Vagina (tissue), 2 donors: Measurements from ENCODE around the gene MORN5. TPM values are rescaled to one million over a fixed set of nuclear protein-coding genes. Genes with fewer than 3 reads are reported as not detected.

Source experiments
- DNase-seq, 2 donors: peaks; one replicate each; pipeline ENCODE4 v3.0.0-alpha.2; 2017; ENCODE audit errors: extremely low spot score in 2 of 2
- H3K27ac ChIP-seq: fragments of 200-600 bp; sonication (generic); one replicate; pipeline ENCODE4 v1.5.1; 2019
- H3K27me3 ChIP-seq: fragments of 200-600 bp; sonication (generic); one replicate; pipeline ENCODE4 v1.5.1; 2019
- H3K36me3 ChIP-seq, 2 donors: fragments of 200-600 bp; sonication (generic); one replicate each; pipeline ENCODE4 v1.5.1; 2017 to 2019
- H3K4me1 ChIP-seq: fragments of 200-600 bp; sonication (generic); one replicate; pipeline ENCODE4 v1.5.1; 2019
- H3K4me3 ChIP-seq, 2 donors: fragments of 200-600 bp; sonication (generic); 1 replicate in 1 of 2; 2 replicates in 1 of 2; pipeline ENCODE4 v1.5.1; 2016 to 2019
- H3K9me3 ChIP-seq: fragments of 200-600 bp; sonication (generic); one replicate; pipeline ENCODE4 v1.5.1; 2019
- POLR2A ChIP-seq, 2 donors: fragments of 450-650 bp; IDR thresholded peaks; one replicate each; pipeline ENCODE4 v1.6.1; 2017; ENCODE audit warnings: antibody characterized with exemption in 2 of 2, mild to moderate bottlenecking in 2 of 2, moderate library complexity in 2 of 2
- POLR2AphosphoS5 ChIP-seq, 2 donors: sonication (generic); formaldehyde crosslinking; IDR thresholded peaks; one replicate each; pipeline ENCODE4 v1.9.0; 2017; ENCODE audit warnings: antibody characterized with exemption in 2 of 2, mild to moderate bottlenecking in 2 of 2, low read depth in 1 of 2; ENCODE audit not compliant: insufficient read depth in 1 of 2
- intact Hi-C: fragments of 100-400 bp; cut with DNase I; formaldehyde crosslinking; loops from one replicate; pipeline ENCODE4 v1.15.1; 2023
- total RNA-seq: library from RNA; depleted of rRNA; stranded (reverse); fragments of >200 nt; gene quantifications from one replicate; pipeline ENCODE4 v1.2.3, GENCODE V29; 2016
- TF ChIP-seq, protein P1 (sequence below), 3 experiments: fragments of 450-650 bp in 2 of 3; fragments of 200-600 bp in 1 of 3; sonication (generic) in 1 of 3; IDR thresholded peaks; one replicate each; pipeline ENCODE4 v1.5.1; 2017 to 2019; ENCODE audit warnings: antibody characterized with exemption in 3 of 3, mild to moderate bottlenecking in 2 of 3, moderate library complexity in 2 of 3

The MORN5 gene
- total RNA-seq, 1 donor from 2014 or later, result not detected

DNA sequence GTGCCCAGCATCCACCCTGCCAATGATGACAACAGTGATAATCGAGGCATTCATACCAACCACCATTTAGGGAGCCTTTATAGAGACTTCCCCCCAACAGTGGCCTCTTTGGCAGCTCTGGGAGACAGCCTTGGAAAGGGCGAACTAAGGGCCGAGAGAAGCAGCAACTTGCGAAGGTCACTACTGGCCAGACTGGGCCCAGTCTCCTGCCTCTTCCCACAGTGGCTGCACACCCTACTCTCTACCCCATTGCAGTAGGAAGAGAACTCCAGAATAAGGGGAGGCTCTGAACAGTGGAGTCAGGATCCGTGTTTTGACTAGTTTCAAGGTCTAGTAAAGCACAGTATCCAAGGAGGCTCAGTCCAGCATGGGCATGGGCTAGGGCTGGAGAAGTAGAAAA, 63.7 kb downstream of the MORN5 start:
- Histone ChIP-seq H3K36me3 (no peaks in the 10 kb centered on the region), H3K27ac (no peak overlapping the region), H3K4me3 (no peak overlapping the region), H3K4me1 (peaks cover 47% of the 10 kb centered on the region), H3K27me3 (peaks cover 30% of the 10 kb centered on the region), H3K9me3 (no peaks in the 10 kb centered on the region)
- no peak for DNase-seq
- intact Hi-C loops, result no loop called here
- TF ChIP-seq, protein P1, sequence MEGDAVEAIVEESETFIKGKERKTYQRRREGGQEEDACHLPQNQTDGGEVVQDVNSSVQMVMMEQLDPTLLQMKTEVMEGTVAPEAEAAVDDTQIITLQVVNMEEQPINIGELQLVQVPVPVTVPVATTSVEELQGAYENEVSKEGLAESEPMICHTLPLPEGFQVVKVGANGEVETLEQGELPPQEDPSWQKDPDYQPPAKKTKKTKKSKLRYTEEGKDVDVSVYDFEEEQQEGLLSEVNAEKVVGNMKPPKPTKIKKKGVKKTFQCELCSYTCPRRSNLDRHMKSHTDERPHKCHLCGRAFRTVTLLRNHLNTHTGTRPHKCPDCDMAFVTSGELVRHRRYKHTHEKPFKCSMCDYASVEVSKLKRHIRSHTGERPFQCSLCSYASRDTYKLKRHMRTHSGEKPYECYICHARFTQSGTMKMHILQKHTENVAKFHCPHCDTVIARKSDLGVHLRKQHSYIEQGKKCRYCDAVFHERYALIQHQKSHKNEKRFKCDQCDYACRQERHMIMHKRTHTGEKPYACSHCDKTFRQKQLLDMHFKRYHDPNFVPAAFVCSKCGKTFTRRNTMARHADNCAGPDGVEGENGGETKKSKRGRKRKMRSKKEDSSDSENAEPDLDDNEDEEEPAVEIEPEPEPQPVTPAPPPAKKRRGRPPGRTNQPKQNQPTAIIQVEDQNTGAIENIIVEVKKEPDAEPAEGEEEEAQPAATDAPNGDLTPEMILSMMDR (IDR thresholded peaks at IDR 0.05), result no peak
- TF ChIP-seq POLR2A (IDR thresholded peaks at IDR 0.05) (no peak), POLR2AphosphoS5 (IDR thresholded peaks at IDR 0.05; ENCODE audit: insufficient read depth in 1 of 2, low read depth in 1 of 2) (no peak)

GRCh38 chr9:122225312-122226141, 65.8 kb downstream of the MORN5 start:
- no peak overlapping the region for H3K27ac ChIP-seq
- peak in 1 of 2 donors; percentile 87 for DNase-seq
- no peaks in the 10 kb centered on the region for H3K36me3 ChIP-seq
- no peak for TF ChIP-seq POLR2AphosphoS5 (IDR thresholded peaks at IDR 0.05; ENCODE audit: insufficient read depth in 1 of 2, low read depth in 1 of 2)
- TF ChIP-seq POLR2A (IDR thresholded peaks at IDR 0.05), result no peak
- TF ChIP-seq, protein P1 (IDR thresholded peaks at IDR 0.05), result no peak
- H3K27me3 ChIP-seq, result peaks cover 40% of the 10 kb centered on the region
- peaks cover 34% of the 10 kb centered on the region for H3K4me1 ChIP-seq
- H3K9me3 ChIP-seq, result no peaks in the 10 kb centered on the region
- intact Hi-C loops, result no loop called here
- peak overlapping the region; percentile 11 to 15 for H3K4me3 ChIP-seq

DNA sequence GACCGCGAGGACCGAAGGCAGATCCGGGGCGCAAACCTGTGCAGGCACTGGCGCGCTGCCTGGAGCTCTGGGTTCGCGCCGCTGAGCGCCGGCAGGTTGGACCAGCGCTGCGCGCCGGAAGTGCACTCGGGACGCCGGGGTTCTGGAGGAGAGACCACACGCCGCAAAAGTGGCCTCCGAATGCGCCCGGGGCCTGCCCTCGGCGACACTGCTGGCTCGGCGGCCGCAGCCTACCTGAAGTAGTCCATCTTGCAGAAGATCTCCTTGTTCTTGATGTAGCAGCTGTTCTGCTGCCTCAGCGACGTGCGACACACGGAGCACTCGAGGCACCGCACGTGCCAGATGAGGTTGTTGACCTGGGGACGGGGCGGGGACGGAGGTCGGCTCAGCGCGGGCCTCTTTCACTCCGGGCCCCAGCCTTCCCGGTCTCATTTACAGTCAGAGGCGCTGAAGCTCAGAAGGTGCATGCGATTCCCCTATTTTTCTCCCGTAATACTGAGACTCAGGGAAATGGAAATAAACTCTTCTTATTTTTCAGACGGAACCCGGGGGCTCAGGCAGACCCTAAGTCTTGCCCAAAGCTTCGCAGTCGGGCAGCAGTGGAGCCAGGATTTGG, 66.5 kb downstream of the MORN5 start:
- intact Hi-C loops, result no loop called here
- Histone ChIP-seq H3K27me3 (peaks cover 36% of the 10 kb centered on the region), H3K27ac (no peak overlapping the region), H3K4me1 (peaks cover 34% of the 10 kb centered on the region), H3K4me3 (peak overlapping the region; percentile 11 to 44), H3K9me3 (no peaks in the 10 kb centered on the region), H3K36me3 (no peaks in the 10 kb centered on the region)
- TF ChIP-seq POLR2A (IDR thresholded peaks at IDR 0.05) (no peak), POLR2AphosphoS5 (IDR thresholded peaks at IDR 0.05; ENCODE audit: insufficient read depth in 1 of 2, low read depth in 1 of 2) (no peak)
- TF ChIP-seq, protein P1 (IDR thresholded peaks at IDR 0.05), result no peak
- no peak for DNase-seq

- H3K27me3 ChIP-seq, result peaks cover 32% of the 10 kb centered on the region
- TF ChIP-seq POLR2AphosphoS5 (IDR thresholded peaks at IDR 0.05; ENCODE audit: insufficient read depth in 1 of 2, low read depth in 1 of 2) (no peak), POLR2A (IDR thresholded peaks at IDR 0.05) (no peak)
- TF ChIP-seq, protein P1 (IDR thresholded peaks at IDR 0.05), result no peak
- no peaks in the 10 kb centered on the region for H3K36me3 ChIP-seq
- DNase-seq, result no peak
- no peaks in the 10 kb centered on the region for H3K9me3 ChIP-seq
- intact Hi-C loops, result no loop called here
- H3K4me3 ChIP-seq, result peak overlapping the region; percentile 42 to 44
- H3K27ac ChIP-seq, result no peak overlapping the region
- peaks cover 34% of the 10 kb centered on the region for H3K4me1 ChIP-seq
Observed at GRCh38 chr9:122226758-122227574, 67.3 kb downstream of the MORN5 start.
